Measurements from ENCODE around the gene USF1.

Gene USF1

GRCh38 chr1:161079436-161080110 is 33.8 kb upstream of the USF1 start:
- TF ChIP-seq CTCF (IDR thresholded peaks at IDR 0.05; ENCODE audit: borderline replicate concordance, control extremely low read depth, extremely low read depth, insufficient read depth, missing control alignments) = no peak
- in situ Hi-C loops (cut with MboI; ENCODE audit: low sequenced_read_pairs, unreplicated experiment) = no loop called here
- no peak for DNase-seq (ENCODE audit: low spot score)

DNA sequence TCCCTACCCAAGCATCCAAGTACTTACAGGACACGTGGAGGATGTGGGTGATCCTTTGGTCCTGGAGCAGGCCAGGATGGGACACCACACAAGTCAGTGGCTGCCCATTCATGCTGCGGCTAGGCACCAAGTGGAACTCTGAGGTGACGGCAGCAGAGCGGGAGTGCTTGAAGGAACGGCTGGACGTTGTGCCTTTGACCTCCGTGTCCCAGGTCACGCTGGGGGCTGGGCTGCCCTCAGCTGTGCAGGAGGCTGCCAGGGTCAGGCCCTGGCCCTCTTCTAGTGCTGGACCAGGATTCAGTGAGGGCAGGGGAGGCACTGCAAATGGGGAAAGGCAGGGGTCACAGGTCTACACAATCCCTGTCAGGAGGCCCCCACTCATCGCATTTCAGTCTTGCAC is 31.6 kb upstream of the USF1 start:
- TF ChIP-seq CTCF (IDR thresholded peaks at IDR 0.05; ENCODE audit: borderline replicate concordance, control extremely low read depth, extremely low read depth, insufficient read depth, missing control alignments) = no peak
- DNase-seq (ENCODE audit: low spot score) = no peak
- in situ Hi-C loops (cut with MboI; ENCODE audit: low sequenced_read_pairs, unreplicated experiment) = no loop called here

- no peak for DNase-seq (ENCODE audit: low spot score)
- TF ChIP-seq CTCF (IDR thresholded peaks at IDR 0.05; ENCODE audit: borderline replicate concordance, control extremely low read depth, extremely low read depth, insufficient read depth, missing control alignments) = no peak
- in situ Hi-C loops (cut with MboI; ENCODE audit: low sequenced_read_pairs, unreplicated experiment) = no loop called here
Observed at GRCh38 chr1:161076410-161076809, 30.6 kb upstream of the USF1 start.

DNA sequence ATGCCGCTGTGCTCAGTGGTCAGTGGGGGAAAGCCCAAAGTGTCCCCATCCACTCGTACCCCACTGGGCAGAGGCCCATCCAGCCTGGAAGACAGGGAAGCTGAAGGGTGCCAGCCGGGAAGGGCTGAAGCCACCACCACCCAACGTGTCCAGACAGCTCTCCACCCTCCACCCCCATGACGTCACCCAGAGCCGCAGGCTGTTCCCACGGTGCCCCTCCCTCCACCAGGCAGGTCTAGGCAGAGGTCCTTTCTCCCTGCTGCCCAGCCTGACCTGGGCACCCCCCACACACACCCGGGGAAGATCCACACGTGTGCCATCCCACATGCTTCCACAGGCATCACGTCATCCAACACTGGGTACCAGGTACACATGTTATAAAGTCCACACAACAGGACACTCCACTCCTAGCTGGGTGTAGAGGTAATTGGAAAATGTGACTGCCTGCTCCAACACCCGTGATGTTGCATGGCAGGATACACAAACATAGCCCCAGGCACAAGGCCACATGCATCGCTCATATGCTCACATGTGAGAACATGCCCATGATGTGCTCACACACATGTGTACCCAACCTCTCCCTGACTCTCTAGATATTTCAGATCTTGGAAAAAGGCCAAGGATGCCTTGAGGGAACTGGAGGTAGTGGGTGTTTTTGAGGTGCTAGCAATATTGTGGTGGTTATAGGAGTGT is 29.0 kb upstream of the USF1 start:
- TF ChIP-seq CTCF (IDR thresholded peaks at IDR 0.05; ENCODE audit: borderline replicate concordance, control extremely low read depth, extremely low read depth, insufficient read depth, missing control alignments) = no peak
- DNase-seq (ENCODE audit: low spot score) = no peak
- in situ Hi-C loops (cut with MboI; ENCODE audit: low sequenced_read_pairs, unreplicated experiment) = no loop called here

DNA sequence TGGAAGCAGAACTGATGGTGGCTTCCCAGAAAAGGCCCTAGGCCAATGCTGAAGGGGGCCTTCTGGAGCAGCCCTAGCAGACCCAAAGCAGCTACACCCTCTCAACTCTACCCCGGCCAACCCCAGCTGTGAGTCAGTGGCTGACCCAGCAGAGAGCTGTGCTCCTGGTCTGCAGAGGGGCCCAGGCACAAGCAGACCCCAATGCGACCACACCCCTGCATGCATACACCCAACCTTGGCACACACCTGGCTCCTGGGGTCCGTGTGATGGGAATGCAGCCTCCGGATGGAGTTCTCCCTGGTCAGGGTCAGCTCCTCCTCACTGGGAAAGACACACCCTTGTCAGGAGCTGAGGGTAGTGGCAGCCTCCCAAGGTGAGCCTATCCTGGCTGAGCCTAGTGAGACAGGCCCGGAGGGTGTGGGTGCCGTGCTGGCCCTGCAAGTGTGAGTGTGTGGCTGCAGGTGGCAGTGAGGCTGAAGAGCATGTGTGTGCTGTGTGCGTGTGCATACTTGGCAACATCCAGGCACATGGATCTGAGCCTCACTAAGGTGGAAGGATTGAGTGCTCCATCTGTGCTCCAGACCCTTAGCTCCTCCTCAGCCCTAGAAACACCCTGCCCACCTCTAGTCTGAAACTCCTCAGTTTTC is 27.8 kb upstream of the USF1 start:
- DNase-seq (ENCODE audit: low spot score) = no peak
- no peak for TF ChIP-seq CTCF (IDR thresholded peaks at IDR 0.05; ENCODE audit: borderline replicate concordance, control extremely low read depth, extremely low read depth, insufficient read depth, missing control alignments)
- in situ Hi-C loops (cut with MboI; ENCODE audit: low sequenced_read_pairs, unreplicated experiment) = no loop called here

GRCh38 chr1:161072751-161073449 is 27.1 kb upstream of the USF1 start:
- TF ChIP-seq CTCF (IDR thresholded peaks at IDR 0.05; ENCODE audit: borderline replicate concordance, control extremely low read depth, extremely low read depth, insufficient read depth, missing control alignments) = no peak
- in situ Hi-C loops (cut with MboI; ENCODE audit: low sequenced_read_pairs, unreplicated experiment) = no loop called here
- DNase-seq (ENCODE audit: low spot score) = no peak
